HepG2 (cell line): Measurements from ENCODE around the gene RUVBL1. TPM values are rescaled to one million over a fixed set of nuclear protein-coding genes. Genes with fewer than 3 reads are reported as not detected.
A peak's percentile ranks its signal among the peaks of the same experiment; 100 is the strongest.

ENCODE experiments used
- CENPBD1 ChIP-seq: sonication (generic); formaldehyde crosslinking; IDR thresholded peaks from 2 replicates; pipeline ENCODE4 v1.8.0; 2022; ENCODE audit warnings: missing genetic modification reagents, low read depth, mild to moderate bottlenecking, borderline replicate concordance
- CREB1 ChIP-seq, 2 experiments: fragments of 450-650 bp in 1 of 2; IDR thresholded peaks; 2 replicates each; pipeline ENCODE4 v1.6.1; 2016 to 2017; ENCODE audit warnings: control low read depth in 1 of 2, mild to moderate bottlenecking in 1 of 2, missing compliant biosample characterization in 1 of 2, missing genetic modification characterization in 1 of 2
- FOXO1 ChIP-seq: sonication (generic); formaldehyde crosslinking; IDR thresholded peaks from 2 replicates; pipeline ENCODE4 v1.4.0; 2020; ENCODE audit warnings: missing genetic modification reagents
- GATAD2A ChIP-seq: IDR thresholded peaks from 2 replicates; pipeline ENCODE4 v1.6.1; 2016
- GMEB1 ChIP-seq: sonication (generic); formaldehyde crosslinking; IDR thresholded peaks from 2 replicates; pipeline ENCODE4 v1.5.1; 2020; ENCODE audit warnings: missing genetic modification reagents, mild to moderate bottlenecking, borderline replicate concordance
- PHF21A ChIP-seq: sonication (generic); formaldehyde crosslinking; IDR thresholded peaks from 2 replicates; pipeline ENCODE4 v1.5.0; 2020; ENCODE audit warnings: mild to moderate bottlenecking, missing genetic modification reagents
- PITX1 ChIP-seq: sonication (generic); formaldehyde crosslinking; IDR thresholded peaks from 2 replicates; pipeline ENCODE4 v1.5.1; 2020; ENCODE audit warnings: mild to moderate bottlenecking, missing genetic modification reagents
- SIN3A ChIP-seq: IDR thresholded peaks from 2 replicates; pipeline ENCODE4 v1.6.1; 2011; ENCODE audit warnings: low read depth, mild to moderate bottlenecking, control low read depth, low read length, borderline replicate concordance
- TEAD2 ChIP-seq: sonication (generic); formaldehyde crosslinking; IDR thresholded peaks from 2 replicates; pipeline ENCODE4 v1.9.0; 2021; ENCODE audit warnings: missing genetic modification reagents
- TRAFD1 ChIP-seq: sonication (generic); formaldehyde crosslinking; IDR thresholded peaks from 2 replicates; pipeline ENCODE4 v1.5.1; 2020; ENCODE audit warnings: missing genetic modification reagents, mild to moderate bottlenecking, borderline replicate concordance
- ZFP82 ChIP-seq: sonication (generic); formaldehyde crosslinking; IDR thresholded peaks from 2 replicates; pipeline ENCODE4 v1.5.1; 2020; ENCODE audit warnings: mild to moderate bottlenecking, missing genetic modification reagents, borderline replicate concordance
- ZNF232 ChIP-seq: sonication (generic); formaldehyde crosslinking; IDR thresholded peaks from 2 replicates; pipeline ENCODE4 v1.4.0; 2020; ENCODE audit warnings: missing genetic modification reagents, borderline replicate concordance
- ZNF260 ChIP-seq: sonication (generic); formaldehyde crosslinking; IDR thresholded peaks from 2 replicates; pipeline ENCODE4 v1.4.0; 2020; ENCODE audit warnings: missing genetic modification reagents, low read depth, mild to moderate bottlenecking, borderline replicate concordance
- ZNF274 ChIP-seq: sonication (generic); formaldehyde crosslinking; IDR thresholded peaks from 2 replicates; pipeline ENCODE4 v1.5.1; 2020; ENCODE audit warnings: mild to moderate bottlenecking, missing genetic modification reagents
- ZNF329 ChIP-seq: sonication (generic); formaldehyde crosslinking; IDR thresholded peaks from 2 replicates; pipeline ENCODE4 v1.9.0; 2021; ENCODE audit warnings: low read depth, mild to moderate bottlenecking, missing genetic modification reagents
- ZNF331 ChIP-seq: sonication (generic); formaldehyde crosslinking; IDR thresholded peaks from 2 replicates; pipeline ENCODE4 v1.4.0; 2020; ENCODE audit warnings: missing genetic modification reagents
- ZNF609 ChIP-seq: sonication (generic); formaldehyde crosslinking; IDR thresholded peaks from 2 replicates; pipeline ENCODE4 v1.4.0; 2020; ENCODE audit warnings: mild to moderate bottlenecking, missing genetic modification reagents, borderline replicate concordance
- ZSCAN20 ChIP-seq: sonication (generic); formaldehyde crosslinking; IDR thresholded peaks from 2 replicates; pipeline ENCODE4 v1.4.0; 2020; ENCODE audit warnings: missing genetic modification reagents, mild to moderate bottlenecking, borderline replicate concordance
- ZSCAN31 ChIP-seq: sonication (generic); formaldehyde crosslinking; IDR thresholded peaks from 2 replicates; pipeline ENCODE4 v1.5.0; 2020; ENCODE audit warnings: low read depth, mild to moderate bottlenecking, missing genetic modification reagents
- polyA plus RNA-seq, 8 experiments: library from polyadenylated mRNA; depleted of rRNA in 3 of 8; stranded (reverse) in 7 of 8; unstranded in 1 of 8; fragments of >200 nt; fragmentation: Illumina TruSeq in 4 of 8; extraction: Trizol in 4 of 8; gene quantifications; 2 replicates each; pipeline versions ENCODE4 v1.2.1 to v1.2.3, GENCODE V29; 2011 to 2016; ENCODE audit warnings: low read depth in 4 of 8, missing spikeins in 1 of 8, mixed read lengths in 1 of 8; ENCODE audit not compliant: insufficient read depth in 1 of 8
- total RNA-seq, 5 experiments: library from RNA; depleted of rRNA; stranded (reverse); fragments of >200 nt; fragmentation: Illumina TruSeq; extraction: Trizol; gene quantifications; 2 replicates each; pipeline ENCODE4 v1.2.3, GENCODE V29; 2016; ENCODE audit warnings: low read depth in 1 of 5

Gene RUVBL1
- total and polyA plus RNA-seq, 2 of the 13 experiments (the other 11 are each of a cell fraction or from before 2014, with no cell fraction given): 32.7 to 86.3 TPM

- TF ChIP-seq TRAFD1 (no peak), ZSCAN20 (CRISPR knock-in tag) (no peak), FOXO1 (CRISPR knock-in tag) (no peak), TEAD2 (CRISPR knock-in tag) (no peak), PHF21A (CRISPR knock-in tag) (no peak), GMEB1 (CRISPR knock-in tag) (no peak), ZFP82 (CRISPR knock-in tag) (no peak), CENPBD1 (CRISPR knock-in tag) (no peak), GATAD2A (peak; percentile 71), ZNF329 (CRISPR knock-in tag) (no peak), ZNF274 (CRISPR knock-in tag) (no peak), SIN3A (0 out of 2 replicates have a peak, but pooled peaks have one; percentile 28), CREB1 (IDR thresholded peaks at IDR 0.05) (no peak), CREB1 (CRISPR knock-in tag; IDR thresholded peaks at IDR 0.05) (peak; percentile 26; the same call in 1 of the 2 replicates), ZNF232 (CRISPR knock-in tag) (no peak), ZNF609 (CRISPR knock-in tag) (peak; percentile 44; the same call in 1 of the 2 replicates), ZNF331 (CRISPR knock-in tag) (peak; percentile 38; the same call in 1 of the 2 replicates), ZSCAN31 (no peak), PITX1 (CRISPR knock-in tag) (peak; percentile 72), ZNF260 (CRISPR knock-in tag) (no peak)
Observed at GRCh38 chr3:128036119-128036518, 87.5 kb downstream of the RUVBL1 start (continued).
